Stimulated activated CD8-positive, alpha-beta memory T cell treated with anti-CD3 and anti-CD28 coated beads, Interleukin-12 subunit alpha, Interleukin-12 subunit beta, amount 100 ng/mL, for 4 hours (primary cell): ENCODE data around the gene TCIRG1.
"Not testable (repeated sequence)": the region's sequence is repeated elsewhere in the genome, so short reads cannot be mapped to it uniquely, and the experiment has no call there.

Experiments
- DNase-seq: peaks from one replicate; pipeline ENCODE4 v3.0.0-alpha.2; 2020; ENCODE audit warnings: low read depth

The TCIRG1 gene, protein sequence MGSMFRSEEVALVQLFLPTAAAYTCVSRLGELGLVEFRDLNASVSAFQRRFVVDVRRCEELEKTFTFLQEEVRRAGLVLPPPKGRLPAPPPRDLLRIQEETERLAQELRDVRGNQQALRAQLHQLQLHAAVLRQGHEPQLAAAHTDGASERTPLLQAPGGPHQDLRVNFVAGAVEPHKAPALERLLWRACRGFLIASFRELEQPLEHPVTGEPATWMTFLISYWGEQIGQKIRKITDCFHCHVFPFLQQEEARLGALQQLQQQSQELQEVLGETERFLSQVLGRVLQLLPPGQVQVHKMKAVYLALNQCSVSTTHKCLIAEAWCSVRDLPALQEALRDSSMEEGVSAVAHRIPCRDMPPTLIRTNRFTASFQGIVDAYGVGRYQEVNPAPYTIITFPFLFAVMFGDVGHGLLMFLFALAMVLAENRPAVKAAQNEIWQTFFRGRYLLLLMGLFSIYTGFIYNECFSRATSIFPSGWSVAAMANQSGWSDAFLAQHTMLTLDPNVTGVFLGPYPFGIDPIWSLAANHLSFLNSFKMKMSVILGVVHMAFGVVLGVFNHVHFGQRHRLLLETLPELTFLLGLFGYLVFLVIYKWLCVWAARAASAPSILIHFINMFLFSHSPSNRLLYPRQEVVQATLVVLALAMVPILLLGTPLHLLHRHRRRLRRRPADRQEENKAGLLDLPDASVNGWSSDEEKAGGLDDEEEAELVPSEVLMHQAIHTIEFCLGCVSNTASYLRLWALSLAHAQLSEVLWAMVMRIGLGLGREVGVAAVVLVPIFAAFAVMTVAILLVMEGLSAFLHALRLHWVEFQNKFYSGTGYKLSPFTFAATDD

DNA sequence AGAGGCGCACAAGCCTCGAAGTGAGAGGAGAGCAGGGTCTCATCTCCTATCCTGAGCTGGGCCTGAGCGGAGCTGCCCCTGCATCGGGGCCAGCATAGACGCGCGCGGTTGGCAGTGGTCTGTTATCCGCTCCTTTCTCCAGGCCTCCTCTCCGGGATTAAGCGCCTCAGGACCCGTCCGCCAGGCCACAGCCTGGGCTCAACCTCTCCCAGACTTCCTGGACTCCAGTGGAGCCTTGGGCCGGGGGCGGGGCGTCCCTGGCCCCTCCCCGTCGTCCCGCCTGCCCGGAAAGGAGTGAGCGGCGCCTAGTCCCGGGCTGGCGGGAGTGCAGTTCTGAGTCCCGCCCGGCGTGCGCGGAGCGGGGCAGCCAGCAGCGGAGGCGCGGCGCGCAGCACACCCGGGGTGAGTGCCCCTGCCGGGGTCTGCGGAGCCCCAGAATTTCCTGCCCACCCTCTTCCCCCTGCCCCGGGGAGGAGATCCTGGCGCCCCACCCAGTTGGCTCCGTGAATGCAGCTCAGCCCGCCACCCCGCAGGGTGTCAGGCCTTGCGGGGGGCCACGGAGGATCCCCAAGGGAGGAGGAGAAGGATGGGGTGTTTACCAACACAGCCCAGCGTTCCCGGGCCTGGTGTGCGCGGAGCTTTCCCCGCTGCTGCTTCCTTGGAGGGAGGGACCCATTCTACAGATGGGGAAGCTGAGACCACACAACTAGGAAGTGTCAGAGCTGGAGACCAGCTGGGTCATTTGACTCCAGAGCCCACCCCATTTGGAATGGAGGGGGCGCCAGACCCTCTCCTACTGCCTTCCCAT is at the start of gene TCIRG1:
Gene TCIRG1 (plus strand): TSS at position 308 of the 808 bp plus-strand sequence. CDS start 2,247 bp downstream, outside the sequence.
- peak; percentile 32 for DNase-seq

DNA sequence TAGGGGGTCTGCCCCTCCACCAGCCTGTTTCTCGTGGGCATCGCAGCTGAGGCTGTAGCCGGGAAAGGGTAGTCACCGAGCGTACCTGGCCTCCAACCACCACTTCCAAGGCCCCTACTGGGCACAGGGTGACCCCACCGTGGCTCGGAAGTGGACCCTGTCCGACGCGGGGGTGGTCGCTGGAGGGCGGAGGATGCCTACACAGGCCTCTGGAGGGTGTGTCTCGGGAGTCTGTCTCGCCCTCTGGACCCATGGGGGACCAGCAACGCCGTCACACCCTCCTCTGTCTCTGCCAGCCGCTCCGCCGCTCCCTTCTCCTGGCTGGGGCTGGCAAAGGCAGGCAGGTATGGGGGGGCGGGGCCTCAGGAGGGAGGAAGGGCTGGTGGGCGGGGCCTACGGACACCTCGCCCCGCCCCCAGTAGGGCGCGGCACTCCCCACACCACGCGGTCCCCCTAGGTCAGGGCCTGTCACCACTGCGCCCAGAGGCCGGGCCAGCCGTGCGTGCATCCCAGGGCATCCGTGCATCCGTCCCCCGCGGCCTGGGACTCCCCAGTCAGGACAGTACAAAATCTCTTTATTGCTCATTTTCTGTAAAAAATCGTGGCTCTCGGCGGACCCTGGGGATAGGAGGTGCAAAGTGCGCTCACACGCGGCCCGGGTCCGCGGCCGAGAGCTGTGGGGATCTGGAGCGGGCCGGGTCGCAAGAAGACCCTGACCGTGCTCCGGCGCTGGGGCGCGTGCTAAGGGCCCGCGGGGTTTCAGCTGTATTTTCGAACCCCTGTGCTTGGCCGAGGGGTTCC is 48.1 kb upstream of the TCIRG1 start:
- DNase-seq, result not testable (repeated sequence)

DNA sequence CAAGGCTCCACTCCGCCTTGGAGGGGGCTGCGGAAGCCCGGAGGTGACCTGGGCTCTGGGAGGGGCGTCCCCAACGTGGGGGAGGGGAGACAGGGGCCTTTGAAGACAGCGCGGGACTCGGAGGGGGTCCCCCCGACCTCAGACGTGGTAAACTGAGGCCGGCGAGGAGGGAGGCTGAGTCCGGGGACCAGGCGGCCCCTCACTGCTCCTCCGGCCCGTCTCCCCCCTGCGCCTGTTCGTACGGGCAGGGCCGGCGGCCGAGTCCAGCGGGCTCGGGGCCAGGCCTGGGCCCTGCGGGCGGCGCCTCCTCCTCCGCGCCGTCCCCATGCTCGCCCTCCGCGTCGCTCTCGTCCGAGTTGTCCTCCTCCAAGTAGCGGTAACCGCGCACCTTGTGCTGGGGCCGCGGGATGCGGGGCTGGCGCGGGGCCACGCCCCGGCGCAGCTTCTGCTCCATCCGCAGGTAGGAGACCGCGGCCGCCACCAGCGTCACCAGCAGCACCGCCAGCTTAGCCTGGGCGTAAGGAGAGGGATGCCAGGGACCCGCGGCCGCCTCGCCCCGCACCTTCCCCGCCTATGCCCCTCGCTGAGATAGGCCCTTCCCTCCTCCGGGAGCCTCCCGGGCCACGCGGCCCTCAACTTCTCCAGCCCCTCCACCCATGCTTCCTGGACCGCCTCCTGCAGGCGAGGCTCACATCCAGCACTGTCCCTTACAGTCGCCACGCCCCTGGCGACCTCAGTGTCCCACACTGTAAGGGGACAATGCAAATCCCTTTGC is 47.3 kb upstream of the TCIRG1 start:
- not testable (repeated sequence) for DNase-seq

DNA sequence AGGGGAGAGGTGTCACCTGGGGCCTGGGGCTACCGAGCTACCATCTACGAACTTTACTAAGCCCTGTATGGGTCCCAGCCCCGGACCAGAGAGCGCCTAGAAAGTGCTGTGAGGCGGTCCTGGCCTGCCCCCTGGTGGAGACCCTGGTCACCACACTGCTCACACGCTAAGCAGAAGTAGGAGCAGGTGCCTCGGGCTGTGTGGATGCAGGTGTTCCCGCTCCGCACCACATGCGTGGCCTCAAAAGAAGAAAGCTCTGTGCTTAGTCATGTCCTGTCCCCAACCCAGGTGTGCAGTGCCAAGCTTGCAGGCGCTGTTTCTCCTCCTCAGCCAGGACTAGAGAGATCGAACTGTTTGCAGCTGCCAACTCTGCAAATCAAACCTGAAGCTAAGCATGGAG is 45.0 kb upstream of the TCIRG1 start:
- DNase-seq, result not testable (repeated sequence)

DNA sequence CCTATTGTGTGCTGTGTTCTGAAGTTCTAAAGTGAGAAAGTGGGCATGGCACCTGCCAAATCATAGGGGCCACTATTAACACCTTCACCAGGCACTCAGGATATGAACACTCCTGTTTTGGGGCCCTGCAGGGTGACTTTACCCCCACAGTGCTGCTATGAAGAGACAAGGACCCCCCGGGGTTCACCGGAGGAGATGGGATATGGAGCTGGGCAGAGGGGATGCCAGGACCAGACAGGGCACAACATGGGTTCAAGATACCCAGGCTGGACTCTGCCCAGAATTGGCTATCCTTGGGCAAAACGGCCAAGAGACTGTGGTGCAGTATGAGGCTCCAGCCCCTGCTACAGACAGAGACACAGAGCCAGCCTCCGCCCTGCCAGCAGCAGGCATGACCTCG is 44.4 kb upstream of the TCIRG1 start:
- DNase-seq, result not testable (repeated sequence)

DNA sequence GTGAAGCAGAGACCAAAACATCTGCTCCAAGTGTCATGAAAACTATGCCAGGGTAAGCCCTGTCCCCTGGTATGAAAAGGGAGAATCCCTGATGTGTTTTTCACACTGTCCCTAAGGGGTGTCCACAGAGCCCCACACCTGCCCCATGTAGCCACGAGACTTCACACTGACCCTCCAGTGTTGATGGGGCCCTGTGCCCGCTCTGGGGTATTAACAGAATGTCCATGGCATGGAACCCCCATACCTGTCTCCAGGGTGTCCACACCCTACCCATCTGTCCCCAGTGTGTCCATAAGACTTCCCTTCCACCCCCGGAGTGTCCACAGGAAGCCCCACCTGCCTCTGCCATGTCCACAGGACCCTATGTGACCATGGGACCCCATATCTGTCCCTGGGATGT is 43.7 kb upstream of the TCIRG1 start:
- DNase-seq, result not testable (repeated sequence)

DNA sequence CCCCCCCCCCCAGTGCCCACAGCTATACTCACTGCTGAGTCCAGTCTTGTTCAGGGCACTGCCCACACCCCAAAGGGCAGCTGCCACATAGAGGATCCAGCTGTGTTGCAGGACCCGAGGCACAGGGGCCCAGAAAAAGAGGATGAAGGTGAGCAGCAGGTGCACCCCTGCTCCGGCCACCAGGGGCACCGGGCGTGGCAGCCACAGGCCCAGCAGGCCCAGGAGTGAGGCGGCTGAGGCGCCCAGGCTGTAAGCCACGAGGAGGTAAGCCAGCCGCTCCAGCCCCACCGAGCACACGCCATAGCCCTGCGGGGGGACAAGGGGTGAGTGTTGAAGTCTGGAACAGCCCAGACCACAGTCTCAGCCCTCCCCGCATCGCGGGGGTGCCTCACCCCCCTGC is 43.2 kb upstream of the TCIRG1 start:
- DNase-seq, result not testable (repeated sequence)

DNA sequence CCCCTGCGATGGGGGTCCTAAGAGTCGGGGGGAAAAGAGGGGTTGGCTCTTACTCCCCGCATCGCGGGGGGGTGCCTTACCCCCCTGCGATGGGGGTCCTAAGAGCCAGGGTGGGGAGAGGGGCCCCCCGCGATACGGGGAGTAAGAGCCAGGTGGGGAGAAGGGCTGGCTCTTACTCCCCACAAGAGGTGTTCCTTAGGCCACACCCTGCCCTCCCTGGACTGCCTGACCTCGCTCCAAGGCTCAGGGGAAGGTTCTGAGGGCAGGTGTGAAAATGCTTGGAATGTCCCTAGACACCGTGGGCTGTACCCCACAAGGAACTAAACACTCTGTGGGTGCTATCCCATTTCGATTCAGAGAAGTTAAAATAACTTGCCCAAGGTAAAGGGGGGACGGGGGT is 42.8 kb upstream of the TCIRG1 start:
- no peak for DNase-seq

DNA sequence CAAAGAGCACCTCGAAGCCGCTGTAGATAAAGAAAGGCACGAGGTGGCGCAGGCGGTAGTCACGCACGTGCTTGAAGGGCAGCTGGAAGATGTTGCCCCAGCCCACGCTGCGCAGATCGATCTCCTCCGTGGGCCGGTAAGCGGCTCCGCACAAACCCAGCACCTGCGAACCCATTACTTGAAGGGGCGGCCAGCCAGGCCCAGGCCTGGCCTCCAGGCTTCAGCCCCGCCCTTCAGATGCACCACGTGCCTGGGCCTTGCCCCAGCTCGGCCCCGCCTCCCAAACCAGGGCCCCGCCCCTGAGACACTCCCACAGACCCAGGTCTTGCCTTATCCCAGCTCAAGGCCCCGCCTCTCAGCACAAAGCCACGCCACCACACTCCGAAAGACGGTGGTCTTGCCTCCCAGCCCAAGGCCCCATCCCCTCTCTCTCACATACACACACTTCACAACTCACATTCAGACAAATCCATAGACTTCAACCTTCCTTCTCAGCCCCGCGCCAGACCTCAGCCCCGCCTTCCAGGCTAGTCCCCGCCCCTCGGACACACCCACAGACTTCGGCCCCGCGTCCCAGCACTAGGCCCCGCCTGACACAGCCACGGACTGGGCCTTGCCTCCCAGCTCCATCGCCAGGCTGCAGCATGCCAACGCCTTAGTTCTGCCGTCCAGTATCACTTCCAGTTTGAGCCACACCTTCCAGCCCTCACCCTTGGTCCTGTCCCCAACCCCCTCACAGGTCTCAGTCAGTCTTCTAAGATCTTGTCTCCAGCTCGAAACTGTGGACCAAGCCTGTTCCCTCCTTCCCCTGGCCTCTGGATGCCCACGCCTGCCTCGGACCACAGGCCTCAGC is 42.0 kb upstream of the TCIRG1 start:
- DNase-seq, result no peak

DNA sequence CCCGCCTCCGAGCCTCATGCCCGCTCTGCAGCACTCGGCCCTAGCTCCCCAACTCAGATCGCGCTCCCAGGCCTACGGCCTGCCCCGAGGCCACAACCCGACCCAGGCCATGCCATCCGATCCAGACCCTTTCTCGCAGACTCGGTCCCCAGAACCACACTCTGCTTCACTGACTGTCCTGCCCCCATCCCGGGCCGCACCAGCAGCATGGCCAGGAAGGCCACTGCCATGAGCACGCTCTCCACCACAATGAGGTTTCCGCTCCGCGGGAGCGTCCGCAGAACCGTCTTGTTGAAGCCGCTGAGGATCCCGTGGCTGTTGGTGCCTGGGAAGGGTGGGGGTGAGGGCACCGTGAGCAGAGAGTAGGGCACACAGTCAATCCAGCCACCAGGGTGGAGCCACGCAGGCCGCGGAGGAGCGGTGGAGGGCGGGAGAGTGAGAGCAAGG is 41.3 kb upstream of the TCIRG1 start:
- no peak for DNase-seq

DNA sequence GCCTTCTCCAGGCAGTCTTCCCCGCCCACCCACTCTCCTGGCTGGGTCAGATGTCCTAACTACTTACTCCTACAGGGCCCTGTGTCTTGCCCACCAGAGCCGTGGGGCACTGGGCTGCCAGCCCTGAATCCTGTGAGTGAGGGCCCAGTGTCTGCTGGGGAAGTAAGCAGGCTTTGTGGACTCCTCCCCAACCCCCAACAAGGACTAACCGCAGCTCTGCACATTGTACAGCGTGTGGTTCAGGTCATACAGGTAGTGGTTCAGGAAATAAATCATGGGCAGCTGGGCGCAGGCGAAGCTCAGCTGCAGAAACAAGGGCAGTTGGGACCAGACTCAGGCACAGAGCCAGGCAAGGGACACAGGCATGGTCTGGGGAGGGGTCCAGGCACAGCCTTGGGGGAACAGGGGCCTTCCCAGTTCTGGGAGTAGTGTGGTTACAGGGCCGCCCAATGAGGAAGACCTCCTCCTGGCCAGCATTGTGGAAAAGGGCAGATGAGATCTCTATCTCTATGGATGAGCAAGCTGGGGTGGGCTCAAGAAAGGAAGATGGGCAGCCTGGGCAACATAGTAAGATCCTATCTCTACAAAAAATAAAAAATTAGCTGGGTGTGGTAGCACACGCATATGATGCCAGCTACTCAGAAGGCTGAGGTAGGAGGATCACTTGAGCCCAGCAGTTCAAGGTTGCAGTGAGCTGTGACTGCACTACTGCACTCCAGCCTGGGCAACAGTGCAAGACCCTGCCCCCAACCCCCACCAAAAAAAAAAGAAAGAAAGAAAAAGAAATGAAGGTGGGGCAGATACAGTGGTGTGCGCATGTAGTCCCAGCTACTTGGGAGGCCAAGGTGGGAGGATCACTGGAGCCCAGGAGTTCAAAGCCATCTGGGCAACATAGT is 40.4 kb upstream of the TCIRG1 start:
- no peak for DNase-seq

DNA sequence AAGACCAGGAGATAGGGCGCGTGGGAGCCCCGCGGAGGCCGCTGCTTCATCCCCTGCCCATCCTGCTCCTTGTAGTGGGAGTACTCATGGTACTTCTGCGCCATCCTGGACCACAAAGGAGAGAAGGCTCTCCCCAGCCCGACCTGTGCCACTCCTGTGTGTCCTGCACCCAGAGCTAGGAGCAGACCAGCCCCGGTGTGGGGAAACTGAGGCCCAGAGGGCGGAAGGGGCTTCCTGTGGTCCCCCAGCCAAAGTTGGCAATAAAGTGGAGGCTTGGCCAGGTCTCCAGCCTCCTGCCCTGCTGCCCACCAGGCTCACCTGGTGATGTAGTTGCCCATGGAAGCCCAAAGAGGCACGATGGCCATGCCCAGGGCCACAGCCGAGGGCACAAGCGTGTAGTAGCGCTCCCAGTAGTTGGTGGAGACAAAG is 39.6 kb upstream of the TCIRG1 start:
- no peak for DNase-seq

DNA sequence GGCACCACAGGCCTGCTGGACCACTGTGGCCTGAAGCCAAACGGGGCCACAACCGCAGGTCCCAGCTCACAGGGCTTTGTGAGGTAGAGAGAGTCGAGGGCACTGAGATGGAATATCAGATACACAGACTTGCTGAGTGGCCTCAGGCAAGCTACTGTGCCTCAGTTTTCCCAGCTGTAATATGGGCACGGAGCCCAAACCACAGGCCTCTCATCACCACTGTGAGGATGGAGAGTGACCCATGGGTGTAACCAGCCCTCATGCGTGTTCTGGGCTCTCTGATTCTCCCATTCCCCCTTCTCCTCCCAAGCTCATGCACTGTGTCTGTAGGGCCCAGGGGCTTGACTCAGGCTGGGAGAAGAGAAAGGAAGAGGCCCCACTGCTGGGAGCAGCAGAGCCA is 39.1 kb upstream of the TCIRG1 start:
- no peak for DNase-seq

DNA sequence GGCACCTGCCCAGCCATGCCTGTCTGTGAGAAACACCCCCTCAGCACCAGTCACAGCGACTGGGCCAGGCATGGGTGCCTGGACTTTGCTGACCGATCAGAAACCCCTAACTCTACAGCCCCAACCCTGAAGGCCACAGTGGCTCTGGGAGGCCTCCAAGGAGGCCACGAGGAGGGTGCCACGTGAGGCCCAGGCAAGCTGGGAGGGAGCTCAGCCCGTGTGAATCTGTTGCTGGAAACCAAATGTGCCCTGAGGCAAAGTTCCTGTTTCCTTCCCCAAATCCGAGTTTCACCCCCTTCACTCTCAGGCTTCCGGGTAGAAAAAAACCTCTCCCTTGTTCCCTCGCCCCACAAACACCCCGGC is 36.3 kb upstream of the TCIRG1 start:
- DNase-seq, result no peak

DNA sequence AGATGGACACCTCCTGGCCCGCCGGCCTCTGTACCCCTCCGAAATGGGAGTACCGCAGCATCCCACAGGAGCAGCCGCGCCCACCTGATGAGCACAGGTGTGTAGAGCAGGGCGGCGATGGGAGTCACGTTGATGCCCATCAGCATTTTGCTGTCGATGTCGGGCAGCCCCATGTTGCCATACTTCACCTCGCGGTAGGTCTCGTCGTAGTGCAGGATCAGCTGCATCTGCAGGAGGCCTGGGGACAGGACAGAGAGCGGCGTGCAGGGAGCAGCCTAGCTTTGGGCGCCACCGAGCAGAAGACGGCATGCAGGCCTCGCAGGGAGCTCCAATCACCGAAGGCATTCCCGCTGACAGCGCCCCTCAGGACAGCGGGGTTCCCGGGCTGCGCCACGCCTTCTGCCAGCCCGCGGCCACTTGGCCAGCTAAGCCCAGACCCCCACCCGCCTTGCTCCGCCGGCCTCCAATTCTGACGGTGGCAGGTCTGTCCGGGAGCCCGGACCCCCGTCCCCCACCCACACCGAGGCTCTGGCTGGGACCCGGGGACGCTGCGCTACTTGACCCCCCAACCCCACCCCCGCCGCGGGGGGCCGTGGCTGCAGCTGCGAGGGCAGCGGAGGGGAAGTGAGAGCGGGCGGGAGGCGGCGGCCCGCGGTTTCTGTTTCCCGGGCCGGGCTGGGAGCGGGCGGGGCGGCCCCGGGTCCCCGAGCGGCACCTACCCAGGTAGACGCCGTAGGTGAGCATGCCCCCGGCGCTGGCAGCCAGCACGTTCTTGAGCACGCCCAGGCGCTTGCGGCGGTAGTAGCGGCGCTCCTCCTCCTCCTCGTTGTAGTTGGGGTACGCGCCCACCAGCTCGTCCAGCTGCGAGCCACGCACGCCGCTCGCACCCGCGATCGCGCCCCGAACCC is 35.6 kb upstream of the TCIRG1 start:
- DNase-seq, result peak; percentile 34

DNA sequence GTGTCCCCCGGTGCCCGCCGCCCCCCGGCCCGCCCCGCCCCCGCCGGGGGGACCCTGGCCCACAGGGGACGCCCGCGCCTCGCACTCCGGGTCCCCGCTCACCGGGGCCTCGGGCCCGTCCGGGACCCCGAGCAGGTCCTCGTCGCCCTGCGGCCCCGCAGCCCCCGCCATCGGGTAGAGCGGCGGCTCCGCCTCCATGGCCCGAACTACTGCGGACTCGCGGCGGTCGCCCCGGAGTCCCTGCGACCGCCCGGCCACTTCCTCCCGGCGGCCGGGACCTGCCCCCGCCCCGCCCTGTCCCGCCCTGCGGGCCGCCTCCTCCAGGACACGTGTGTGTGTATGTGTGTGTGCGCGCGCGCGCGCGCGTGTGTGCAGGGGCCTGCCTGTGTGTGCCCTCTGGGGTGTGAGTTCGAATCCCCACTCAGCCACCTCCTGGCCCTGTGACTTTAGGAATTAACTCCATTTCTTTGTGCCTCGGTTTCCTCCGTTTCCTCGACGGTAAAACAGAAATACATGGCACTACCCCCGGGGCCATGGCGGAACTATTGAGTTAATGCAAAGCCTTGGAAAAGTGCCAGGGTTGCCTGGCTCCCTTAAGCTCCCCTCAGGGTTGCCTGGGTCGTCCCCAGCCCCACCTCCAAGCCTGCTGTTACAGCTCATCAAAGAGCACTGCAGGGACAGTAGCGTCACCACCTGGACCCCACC is 34.8 kb upstream of the TCIRG1 start, which contains the start of gene UNC93B1:
Gene UNC93B1 (minus strand): TSS at position 252 of the 705 bp plus-strand sequence. CDS start 54 bp downstream, at position 198.
- DNase-seq, result peak; percentile 69
